Mammary epithelial cell (primary cell): ENCODE results near the gene STAC.

Source experiments
- EZH2 ChIP-seq: IDR thresholded peaks from 2 replicates; pipeline ENCODE4 v1.6.1; 2012; ENCODE audit warnings: low read length, inconsistent platforms, borderline replicate concordance
- TF ChIP-seq, protein P1 (sequence below), 2 donors: IDR thresholded peaks in 1 of 2; conservative IDR thresholded peaks in 1 of 2; 2 replicates each; pipeline ENCODE4 v1.5.1; 2011 to 2012; ENCODE audit warnings: inconsistent platforms in 2 of 2, low read length in 2 of 2, mild to moderate bottlenecking in 2 of 2, control low read depth in 1 of 2, low read depth in 1 of 2; ENCODE audit not compliant: insufficient read depth in 1 of 2; ENCODE audit errors: extremely low read depth in 1 of 2

DNA sequence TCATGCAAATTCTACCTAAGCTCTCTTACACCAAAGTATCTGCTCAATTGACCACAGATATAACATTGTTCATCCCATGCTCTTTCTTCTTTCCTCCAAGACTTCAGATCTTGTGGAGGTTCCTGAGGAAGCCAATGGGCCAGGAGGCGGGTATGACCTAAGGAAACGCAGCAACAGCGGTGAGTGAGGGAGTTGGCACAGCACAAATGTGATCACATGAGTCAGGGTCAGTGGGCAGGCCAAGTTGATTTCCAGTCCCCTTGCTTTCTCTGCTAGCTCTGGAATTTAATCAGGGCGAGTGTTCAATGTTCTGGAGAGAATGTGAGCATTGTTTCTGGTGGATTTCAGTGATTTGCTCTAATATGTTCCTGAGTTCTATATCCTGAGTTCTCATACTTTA is 112.7 kb downstream of the STAC start:
- TF ChIP-seq, protein P1, sequence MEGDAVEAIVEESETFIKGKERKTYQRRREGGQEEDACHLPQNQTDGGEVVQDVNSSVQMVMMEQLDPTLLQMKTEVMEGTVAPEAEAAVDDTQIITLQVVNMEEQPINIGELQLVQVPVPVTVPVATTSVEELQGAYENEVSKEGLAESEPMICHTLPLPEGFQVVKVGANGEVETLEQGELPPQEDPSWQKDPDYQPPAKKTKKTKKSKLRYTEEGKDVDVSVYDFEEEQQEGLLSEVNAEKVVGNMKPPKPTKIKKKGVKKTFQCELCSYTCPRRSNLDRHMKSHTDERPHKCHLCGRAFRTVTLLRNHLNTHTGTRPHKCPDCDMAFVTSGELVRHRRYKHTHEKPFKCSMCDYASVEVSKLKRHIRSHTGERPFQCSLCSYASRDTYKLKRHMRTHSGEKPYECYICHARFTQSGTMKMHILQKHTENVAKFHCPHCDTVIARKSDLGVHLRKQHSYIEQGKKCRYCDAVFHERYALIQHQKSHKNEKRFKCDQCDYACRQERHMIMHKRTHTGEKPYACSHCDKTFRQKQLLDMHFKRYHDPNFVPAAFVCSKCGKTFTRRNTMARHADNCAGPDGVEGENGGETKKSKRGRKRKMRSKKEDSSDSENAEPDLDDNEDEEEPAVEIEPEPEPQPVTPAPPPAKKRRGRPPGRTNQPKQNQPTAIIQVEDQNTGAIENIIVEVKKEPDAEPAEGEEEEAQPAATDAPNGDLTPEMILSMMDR (conservative IDR thresholded peaks at IDR 0.05 in 1 of 2, IDR thresholded peaks at IDR 0.05 in 1 of 2; ENCODE audit: extremely low read depth in 1 of 2, insufficient read depth in 1 of 2, low read depth in 1 of 2, low read length in 2 of 2): no peak
- no peak for TF ChIP-seq EZH2
